Endothelial cell (in vitro differentiated cells): Measurements from ENCODE around the gene ARHGEF28. TPM values are rescaled to one million over a fixed set of nuclear protein-coding genes. Genes with fewer than 3 reads are reported as not detected.

Source experiments
- DNase-seq: peaks from one replicate; pipeline ENCODE4 v3.0.0; 2021; ENCODE audit warnings: low spot score
- H3K27ac Mint-ChIP-seq: one replicate; pipeline ENCODE4 v1.8.0; 2021; ENCODE audit warnings: mixed read lengths, inconsistent platforms; ENCODE audit not compliant: unreplicated experiment
- H3K27me3 Mint-ChIP-seq: one replicate; pipeline ENCODE4 v1.8.0; 2021; ENCODE audit warnings: mild to moderate bottlenecking, moderate library complexity, mixed read lengths, inconsistent platforms; ENCODE audit not compliant: unreplicated experiment
- H3K36me3 Mint-ChIP-seq: one replicate; pipeline ENCODE4 v1.8.0; 2021; ENCODE audit warnings: mild to moderate bottlenecking, low read depth, mixed read lengths, inconsistent platforms; ENCODE audit not compliant: unreplicated experiment
- H3K4me1 Mint-ChIP-seq: one replicate; pipeline ENCODE4 v1.8.0; 2021; ENCODE audit warnings: mild to moderate bottlenecking, mixed read lengths, inconsistent platforms; ENCODE audit not compliant: unreplicated experiment
- H3K4me3 Mint-ChIP-seq: one replicate; pipeline ENCODE4 v1.8.0; 2021; ENCODE audit warnings: mild to moderate bottlenecking, mixed read lengths, inconsistent platforms; ENCODE audit not compliant: unreplicated experiment
- H3K9me3 Mint-ChIP-seq: one replicate; pipeline ENCODE4 v1.8.0; 2021; ENCODE audit warnings: mixed read lengths, inconsistent platforms; ENCODE audit not compliant: unreplicated experiment
- CTCF ChIP-seq: fragments of 200-600 bp; sonication (generic); IDR thresholded peaks from one replicate; pipeline ENCODE4 v1.5.0; 2021; ENCODE audit warnings: antibody characterized with exemption; ENCODE audit not compliant: unreplicated experiment
- total RNA-seq: library from RNA; stranded (reverse); fragmentation: NEBNext Ultra II Directional; extraction: Animal tissue kit (Norgen Biotek cat#: 25700); gene quantifications from one replicate; pipeline ENCODE4 v1.2.1, GENCODE V29; 2021; ENCODE audit not compliant: unreplicated experiment

Gene ARHGEF28
- total RNA-seq, 1 donor from 2014 or later = 1.5 TPM

- Mint-ChIP-seq H3K4me1 (peaks cover 16% of the 10 kb centered on the region), H3K9me3 (no peaks in the 10 kb centered on the region), H3K36me3 (no peaks in the 10 kb centered on the region), H3K27ac (no peak overlapping the region), H3K27me3 (no peaks in the 10 kb centered on the region), H3K4me3 (no peak overlapping the region)
- no peak for TF ChIP-seq CTCF
- no peak for DNase-seq
Measured at GRCh38 chr5:73739650-73740049, 113.7 kb downstream of the ARHGEF28 start.

- peak overlapping the region; percentile 88 for H3K27ac Mint-ChIP-seq
- H3K36me3 Mint-ChIP-seq = no peaks in the 10 kb centered on the region
- TF ChIP-seq CTCF = no peak
- peak; percentile 9 for DNase-seq
- H3K27me3 Mint-ChIP-seq = no peaks in the 10 kb centered on the region
- H3K4me1 Mint-ChIP-seq = peaks cover 16% of the 10 kb centered on the region
- H3K4me3 Mint-ChIP-seq = no peak overlapping the region
- no peaks in the 10 kb centered on the region for H3K9me3 Mint-ChIP-seq
Measured at GRCh38 chr5:73740274-73740790, 114.3 kb downstream of the ARHGEF28 start.

- peaks cover 20% of the 10 kb centered on the region for H3K4me1 Mint-ChIP-seq
- no peak for TF ChIP-seq CTCF
- no peaks in the 10 kb centered on the region for H3K36me3 Mint-ChIP-seq
- H3K9me3 Mint-ChIP-seq = no peaks in the 10 kb centered on the region
- H3K27ac Mint-ChIP-seq = no peak overlapping the region
- H3K4me3 Mint-ChIP-seq = no peak overlapping the region
- DNase-seq = no peak
- no peaks in the 10 kb centered on the region for H3K27me3 Mint-ChIP-seq
Measured at GRCh38 chr5:73743161-73743560, 117.2 kb downstream of the ARHGEF28 start.

- TF ChIP-seq CTCF = no peak
- no peak overlapping the region for H3K27ac Mint-ChIP-seq
- no peaks in the 10 kb centered on the region for H3K9me3 Mint-ChIP-seq
- H3K4me3 Mint-ChIP-seq = no peak overlapping the region
- peaks cover 26% of the 10 kb centered on the region for H3K4me1 Mint-ChIP-seq
- H3K36me3 Mint-ChIP-seq = no peaks in the 10 kb centered on the region
- no peak for DNase-seq
- no peaks in the 10 kb centered on the region for H3K27me3 Mint-ChIP-seq
Measured at GRCh38 chr5:73745836-73746235, 119.8 kb downstream of the ARHGEF28 start.

- TF ChIP-seq CTCF = no peak
- no peak overlapping the region for H3K27ac Mint-ChIP-seq
- no peaks in the 10 kb centered on the region for H3K9me3 Mint-ChIP-seq
- no peak overlapping the region for H3K4me3 Mint-ChIP-seq
- no peak for DNase-seq
- H3K4me1 Mint-ChIP-seq = peaks cover 25% of the 10 kb centered on the region
- H3K36me3 Mint-ChIP-seq = no peaks in the 10 kb centered on the region
- no peaks in the 10 kb centered on the region for H3K27me3 Mint-ChIP-seq
Measured at GRCh38 chr5:73746608-73747007, 120.6 kb downstream of the ARHGEF28 start.
